ENCODE data around the gene LBX2.
"Not testable (repeated sequence)": the region's sequence is repeated elsewhere in the genome, so short reads cannot be mapped to it uniquely, and the experiment has no call there.

The LBX2 gene

DNA sequence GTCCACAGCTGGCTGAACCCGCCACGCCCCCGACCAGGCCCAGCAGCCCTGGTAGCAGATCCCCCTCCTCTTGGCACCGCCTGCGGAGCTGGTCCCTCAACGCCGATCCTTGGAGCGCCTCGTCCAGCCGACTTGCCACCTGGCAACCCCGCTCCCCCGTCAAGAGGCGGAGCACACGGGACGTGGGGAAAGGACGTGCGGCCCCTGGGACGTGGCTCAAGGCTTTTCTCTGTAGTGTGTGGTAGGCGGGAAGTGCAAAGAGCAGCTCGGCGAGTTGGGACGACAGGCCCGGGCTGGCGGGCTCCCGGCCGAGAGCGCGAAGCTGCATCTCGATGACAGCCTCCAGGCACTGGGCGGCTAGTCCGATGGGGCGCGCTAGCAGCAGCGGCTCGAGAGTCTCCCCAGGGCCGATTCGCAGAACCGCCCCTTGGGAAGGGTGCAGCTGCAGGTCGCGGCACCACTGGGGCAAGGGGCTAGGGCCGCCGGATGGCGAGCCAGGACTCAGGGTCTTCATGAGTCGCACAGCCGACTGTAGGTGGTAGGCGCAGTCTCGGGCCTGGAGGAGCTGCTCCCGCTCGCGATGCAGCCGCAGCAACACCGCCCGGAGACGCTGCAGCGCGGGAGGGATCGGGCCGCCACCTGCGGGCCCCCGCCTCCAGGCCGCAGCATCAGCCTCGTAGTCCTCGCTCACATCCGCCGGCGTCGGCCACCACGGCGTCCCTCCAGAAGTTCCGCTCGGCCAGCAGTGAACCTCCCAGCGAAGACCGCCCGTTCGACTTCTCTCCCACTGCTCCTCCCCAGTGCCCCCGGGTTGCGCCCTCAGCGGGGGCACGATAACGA, 17.2 kb downstream of the LBX2 start:
- peak; percentile 58 for DNase-seq

DNA sequence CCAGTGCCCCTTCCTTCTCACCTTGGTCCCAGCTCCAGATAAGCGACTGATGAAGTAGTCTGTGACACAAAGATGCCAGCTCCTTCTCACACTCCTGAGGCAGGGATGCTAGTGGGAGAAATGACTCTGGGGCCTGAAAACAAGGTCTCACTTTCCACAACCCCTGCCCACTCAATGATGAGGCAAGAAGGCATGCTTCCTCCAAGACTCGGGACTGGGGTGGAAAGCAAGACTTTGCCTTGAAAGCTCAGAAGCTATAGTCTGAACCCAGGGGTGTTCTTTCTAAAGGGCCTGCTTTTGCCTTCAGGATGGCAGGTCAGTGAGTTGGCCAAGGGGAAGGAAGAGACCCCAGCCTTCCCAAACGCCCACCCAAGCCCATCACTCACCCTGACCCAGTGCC, 18.0 kb downstream of the LBX2 start:
- no peak for DNase-seq

DNA sequence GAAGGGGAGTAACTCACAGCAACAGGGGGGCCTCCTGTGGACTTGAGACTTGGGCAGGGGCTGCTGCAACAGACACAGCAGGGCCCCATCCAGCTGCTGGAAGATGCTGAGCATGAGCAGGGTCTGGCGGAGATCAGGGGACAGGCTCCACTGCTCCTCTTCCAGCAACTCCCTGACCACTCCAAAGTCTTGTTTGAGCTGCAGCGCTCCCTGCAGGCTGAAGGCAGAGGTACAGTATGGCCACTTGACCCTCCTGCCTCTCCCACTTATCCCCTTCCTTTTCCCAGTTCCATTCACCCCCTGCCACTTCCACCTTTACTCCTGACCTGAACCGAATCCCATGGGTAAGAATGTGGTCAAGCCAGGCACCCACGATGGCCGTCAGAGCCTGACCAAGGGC, 24.5 kb downstream of the LBX2 start:
- no peak for DNase-seq

DNA sequence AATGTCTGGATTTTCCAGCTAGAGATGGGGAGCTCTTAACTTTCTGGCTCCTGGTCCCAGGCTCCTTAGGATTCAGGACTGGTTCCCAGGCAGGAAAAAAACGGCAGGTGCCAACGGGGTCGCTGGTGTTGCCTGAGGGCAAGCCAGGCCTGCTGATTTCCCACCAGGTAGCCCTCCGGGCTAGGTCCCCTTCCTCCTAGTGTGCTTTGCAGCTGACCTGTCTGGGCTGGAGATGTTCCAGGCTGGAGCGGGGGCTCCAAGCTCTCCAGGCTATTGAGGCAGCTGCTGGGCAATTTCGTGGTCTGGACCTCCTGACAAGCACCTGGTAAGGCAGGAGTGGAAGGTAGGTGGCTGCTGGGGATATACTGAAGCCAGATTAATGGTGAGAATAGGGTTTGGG, 24.9 kb downstream of the LBX2 start:
- no peak for DNase-seq

DNA sequence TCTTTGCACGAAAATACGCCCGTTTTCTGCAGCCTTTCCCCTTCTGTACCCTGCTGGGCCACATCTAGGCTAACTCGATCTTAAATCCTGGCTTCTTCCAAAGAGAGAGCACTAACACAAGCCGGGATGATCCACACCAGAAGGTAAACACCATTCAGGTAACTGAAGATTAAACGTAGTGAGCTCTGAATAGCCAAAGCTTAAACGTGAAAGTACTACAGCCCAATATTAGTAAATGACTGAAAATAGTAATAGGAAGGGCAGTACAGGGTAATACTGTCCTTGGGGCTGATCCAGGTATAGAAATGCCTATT, 26.5 kb downstream of the LBX2 start:
- DNase-seq, result no peak

DNA sequence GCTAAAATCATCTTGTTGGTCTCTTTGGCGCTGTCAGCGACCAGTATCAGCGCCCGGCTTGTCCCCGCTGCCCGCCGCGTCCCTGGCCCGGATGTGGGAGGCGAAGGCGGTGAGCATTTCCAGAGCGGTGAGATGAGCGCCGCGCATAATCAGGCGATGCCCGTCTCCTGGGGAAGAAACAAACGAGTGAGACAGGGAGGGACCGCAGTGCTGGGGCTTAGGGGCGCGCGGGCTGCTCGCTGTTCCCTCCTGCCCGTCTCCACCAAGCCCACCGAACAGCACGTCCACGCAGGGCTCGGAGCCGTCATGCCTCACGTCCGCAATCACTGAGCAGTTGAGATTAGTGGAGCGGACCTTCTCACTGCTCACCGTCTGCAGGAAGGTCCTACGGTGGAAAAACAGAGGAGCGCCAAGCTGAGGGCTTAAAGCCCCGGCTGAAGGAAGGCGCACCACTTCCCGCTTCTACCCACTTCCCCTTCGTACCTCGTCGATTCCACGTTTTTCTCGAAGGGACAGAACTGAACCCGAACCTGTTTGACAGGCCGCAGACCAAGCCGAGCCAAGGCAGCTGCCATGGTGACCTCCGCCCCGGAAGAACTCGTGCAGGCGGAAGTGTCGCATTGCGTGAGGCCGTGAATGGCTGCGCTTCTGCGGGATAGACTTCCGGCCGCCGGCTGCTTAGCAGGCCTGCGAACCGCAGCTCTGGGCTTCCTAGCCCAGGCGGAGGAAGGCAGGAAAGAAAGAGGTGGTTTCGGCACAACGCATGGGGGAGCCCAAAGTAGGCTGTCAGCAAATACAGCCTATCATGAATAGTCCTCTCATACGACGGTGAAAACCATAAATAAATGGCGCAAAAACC, 27.1 kb downstream of the LBX2 start, which contains the start of gene MRPL53:
Gene MRPL53, minus strand, starts transcription at position 595 of the 859 bp plus-strand sequence. Its CDS starts 20 bp downstream, at position 575.
- DNase-seq, result peak; percentile 94

DNA sequence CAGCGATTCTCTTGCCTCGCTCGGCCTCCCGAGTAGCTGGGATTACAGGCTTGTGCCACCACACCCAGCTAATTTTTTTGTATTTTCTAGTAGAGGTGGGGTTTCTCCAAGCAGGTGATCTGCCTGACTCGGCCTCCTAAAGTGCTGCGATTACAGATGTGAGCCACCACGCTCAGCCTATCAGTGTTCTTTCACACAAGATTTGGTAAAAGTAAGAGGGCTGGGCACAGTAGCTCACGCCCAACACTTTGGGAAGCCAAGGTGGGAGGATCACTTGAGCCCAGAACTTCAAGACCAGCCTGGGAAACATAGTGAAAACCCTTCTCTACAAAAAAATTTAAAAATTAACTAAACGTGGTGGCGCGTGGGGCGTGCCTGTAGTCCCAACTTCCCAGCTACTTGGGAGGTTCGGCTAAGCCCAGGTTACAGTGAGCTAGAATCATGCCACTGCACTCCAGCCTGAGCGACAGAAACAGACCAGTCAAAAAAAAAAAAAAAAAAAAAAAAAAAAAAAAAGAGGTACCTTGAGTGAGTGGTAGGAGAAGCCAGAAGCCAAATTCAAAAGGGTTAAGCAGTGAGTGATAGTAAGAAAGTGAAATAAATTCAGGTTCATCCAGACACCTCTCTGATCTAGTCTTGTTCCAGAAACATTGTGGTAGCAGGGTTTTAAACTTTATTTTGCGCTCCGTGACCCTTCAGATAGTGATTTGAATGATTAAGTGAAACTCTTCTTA, 27.9 kb downstream of the LBX2 start:
- no peak for DNase-seq

DNA sequence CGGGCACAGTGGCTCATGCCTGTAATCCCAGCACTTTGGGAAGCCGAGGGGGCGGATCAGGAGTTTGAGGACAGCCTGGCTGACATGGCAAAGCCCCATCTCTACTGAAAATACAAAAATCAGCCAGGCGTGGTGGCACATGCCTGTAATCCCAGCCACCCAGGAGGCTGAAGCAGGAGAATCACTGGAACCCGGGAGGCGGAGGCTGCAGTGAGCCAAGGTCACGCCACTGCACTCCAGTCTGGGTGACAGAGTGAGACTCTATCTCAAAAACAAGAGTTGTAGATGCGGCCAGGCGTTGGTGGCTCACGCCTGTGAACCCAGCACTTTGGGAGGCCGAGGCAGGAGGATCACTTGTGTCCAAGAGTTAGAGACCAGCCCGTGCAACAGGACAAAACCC, 28.7 kb downstream of the LBX2 start:
- DNase-seq, result not testable (repeated sequence)

DNA sequence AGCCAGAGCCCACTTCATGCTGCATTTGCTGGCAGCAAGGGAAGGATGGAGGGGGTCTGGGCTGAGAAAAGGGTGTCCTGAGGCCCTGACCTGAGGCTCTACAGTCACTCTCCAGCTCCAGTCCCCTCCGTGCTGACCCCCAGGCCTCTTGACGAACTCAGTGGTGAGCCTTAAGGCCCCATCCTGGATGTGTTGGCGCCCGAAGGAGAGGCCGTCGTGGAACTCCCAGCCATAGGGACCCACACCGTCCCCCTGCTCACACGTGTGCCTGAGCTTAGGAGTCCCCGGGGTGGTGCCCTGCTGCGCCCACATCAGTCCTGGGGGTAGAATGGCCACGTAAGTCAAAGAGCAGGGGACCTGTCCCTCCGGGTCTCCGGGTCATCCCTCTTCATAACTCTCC, 35.0 kb downstream of the LBX2 start:
- DNase-seq, result no peak

DNA sequence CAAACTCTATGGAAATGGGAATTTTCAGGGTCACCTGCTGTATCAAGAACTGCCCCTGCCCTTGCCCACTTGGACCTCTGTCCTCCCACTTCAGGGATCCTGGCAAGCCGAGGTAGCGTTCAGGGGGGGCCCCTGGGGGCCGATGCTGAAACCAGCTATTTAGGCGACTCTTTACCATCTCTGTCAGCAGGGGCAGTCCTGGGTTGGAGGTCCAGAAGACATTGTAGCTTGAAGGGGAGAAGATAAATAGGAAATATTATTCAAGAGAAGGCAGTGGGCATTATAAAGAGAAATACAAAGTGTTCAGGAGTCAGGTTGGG, 36.7 kb downstream of the LBX2 start:
- no peak for DNase-seq

DNA sequence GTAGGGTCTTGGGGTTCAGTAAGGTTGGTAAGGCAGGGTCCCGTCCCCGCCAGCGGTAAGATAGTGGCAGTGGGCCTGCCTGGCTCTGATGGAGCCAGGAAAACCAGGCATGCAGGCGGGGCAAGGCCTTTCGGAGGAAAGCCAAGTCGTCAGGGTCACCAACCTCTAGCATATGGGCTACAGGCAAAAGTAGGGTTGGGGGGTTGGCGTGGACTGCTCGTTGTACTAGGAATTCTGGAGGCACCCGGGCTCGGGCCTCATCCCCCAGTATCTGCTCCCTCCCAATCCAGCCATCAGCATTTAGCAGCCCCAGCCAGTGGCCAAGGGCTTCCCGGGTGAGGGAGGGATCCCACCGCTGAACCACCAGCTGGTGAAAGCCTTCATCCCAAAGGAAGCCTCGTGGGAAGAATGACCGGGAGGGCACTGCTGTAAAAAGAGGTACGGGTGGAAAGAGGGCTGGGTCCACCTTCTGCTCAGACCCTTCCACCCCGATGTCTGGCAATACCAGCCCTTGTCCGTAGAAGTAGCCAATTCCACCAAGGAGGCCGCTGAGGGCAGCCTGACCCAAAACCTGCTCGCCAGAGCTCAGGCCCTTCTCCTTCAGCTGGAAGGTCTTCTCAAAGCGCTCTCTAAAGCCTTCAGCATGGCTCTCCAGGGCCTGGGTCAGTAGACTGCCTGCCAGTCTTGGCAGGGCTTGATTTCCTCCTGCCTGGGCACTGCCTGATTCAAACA, 37.2 kb downstream of the LBX2 start:
- DNase-seq, result no peak

DNA sequence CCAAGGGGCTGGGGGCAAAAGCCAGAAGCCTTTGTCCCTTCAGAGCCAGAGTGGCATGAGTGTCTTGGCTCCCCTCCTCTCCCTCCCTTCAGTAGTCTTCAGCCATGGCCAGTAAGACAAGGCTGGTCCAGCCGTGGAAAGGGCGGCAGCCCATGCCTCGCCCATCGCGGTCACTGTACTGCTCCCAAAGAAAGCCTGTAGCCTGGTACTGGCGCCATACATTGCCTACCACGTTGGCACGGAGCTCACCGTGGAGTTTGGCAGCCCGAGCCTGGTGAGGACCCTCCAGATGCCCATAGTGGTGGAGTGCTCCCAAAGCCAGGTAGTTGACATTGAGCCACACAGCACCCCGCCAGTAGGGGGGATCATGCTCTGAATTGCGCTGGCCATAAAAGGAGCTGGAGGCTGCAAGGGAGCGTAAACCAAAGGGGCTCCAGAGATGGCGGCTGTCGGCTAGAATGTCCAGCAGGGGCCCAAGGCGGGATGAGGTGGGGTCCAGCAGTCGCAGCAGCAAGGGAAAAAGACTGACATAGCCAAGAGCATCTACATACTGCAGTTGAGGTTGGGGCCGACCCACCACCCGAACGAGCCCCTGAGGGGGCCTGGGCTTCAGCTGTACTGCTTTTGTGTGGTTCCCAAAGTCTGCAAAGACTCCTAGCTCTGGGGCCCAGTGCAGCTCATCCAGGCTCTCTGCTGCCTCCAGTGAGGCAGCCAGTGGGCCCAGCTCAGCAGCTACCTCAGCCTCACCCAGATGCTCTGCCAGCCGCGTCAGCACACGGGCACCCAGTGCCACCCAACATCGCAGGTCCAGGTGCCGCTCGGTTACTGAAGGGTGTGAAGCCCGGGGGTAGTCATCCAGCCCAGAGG, 38.0 kb downstream of the LBX2 start:
- no peak for DNase-seq

DNA sequence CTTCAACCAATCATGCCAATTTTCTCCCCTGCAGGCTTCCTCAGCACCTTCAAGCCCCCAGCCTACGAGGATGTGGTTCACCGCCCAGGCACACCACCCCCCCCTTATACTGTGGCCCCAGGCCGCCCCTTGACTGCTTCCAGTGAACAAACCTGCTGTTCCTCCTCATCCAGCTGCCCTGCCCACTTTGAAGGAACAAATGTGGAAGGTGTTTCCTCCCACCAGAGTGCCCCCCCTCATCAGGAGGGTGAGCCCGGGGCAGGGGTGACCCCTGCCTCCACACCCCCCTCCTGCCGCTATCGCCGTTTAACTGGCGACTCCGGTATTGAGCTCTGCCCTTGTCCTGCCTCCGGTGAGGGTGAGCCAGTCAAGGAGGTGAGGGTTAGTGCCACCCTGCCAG, 39.2 kb downstream of the LBX2 start:
- not testable (repeated sequence) for DNase-seq

DNA sequence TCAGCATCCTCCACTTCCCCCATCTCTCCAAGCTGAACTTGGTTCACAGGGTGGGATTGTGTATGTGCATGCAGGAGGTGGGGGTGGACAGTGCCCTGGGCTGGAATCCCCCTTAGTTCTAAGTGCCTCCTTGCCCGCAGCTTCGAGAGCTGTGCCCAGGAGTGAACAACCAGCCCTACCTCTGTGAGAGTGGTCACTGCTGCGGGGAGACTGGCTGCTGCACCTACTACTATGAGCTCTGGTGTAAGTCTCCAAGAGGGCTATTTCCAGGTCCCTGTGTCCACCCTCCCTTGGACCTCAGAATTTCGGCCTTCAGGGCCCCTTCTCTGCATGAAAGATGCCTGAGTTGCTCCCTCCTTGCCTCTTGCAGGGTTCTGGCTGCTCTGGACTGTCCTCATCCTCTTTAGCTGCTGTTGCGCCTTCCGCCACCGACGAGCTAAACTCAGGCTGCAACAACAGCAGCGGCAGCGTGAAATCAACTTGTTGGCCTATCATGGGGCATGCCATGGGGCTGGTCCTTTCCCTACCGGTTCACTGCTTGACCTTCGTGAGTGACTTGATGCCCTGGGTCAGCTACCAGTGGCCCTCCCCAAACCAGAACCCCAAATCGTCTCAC, 39.8 kb downstream of the LBX2 start:
- DNase-seq, result not testable (repeated sequence)

DNA sequence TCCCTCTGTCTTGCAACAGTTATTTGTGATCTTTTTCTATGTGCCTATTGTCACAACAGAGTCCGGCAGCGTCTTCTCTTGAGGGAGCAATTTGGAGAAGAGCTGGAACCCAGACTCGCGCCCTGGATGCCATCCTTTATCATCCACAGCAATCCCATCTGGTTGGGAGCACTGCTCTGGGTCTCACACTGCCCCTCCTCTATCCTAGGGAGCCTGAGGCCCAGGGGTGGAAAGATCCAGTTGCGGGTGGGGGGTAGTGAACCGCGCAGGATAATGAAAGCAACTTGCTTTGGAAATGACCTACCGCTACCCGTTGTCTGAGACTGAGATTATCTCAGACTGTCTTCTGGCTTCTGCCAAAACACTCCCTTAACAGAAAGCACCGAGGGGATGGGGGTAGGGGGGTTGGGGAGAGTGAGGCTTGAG, 40.5 kb downstream of the LBX2 start:
- DNase-seq, result no peak

DNA sequence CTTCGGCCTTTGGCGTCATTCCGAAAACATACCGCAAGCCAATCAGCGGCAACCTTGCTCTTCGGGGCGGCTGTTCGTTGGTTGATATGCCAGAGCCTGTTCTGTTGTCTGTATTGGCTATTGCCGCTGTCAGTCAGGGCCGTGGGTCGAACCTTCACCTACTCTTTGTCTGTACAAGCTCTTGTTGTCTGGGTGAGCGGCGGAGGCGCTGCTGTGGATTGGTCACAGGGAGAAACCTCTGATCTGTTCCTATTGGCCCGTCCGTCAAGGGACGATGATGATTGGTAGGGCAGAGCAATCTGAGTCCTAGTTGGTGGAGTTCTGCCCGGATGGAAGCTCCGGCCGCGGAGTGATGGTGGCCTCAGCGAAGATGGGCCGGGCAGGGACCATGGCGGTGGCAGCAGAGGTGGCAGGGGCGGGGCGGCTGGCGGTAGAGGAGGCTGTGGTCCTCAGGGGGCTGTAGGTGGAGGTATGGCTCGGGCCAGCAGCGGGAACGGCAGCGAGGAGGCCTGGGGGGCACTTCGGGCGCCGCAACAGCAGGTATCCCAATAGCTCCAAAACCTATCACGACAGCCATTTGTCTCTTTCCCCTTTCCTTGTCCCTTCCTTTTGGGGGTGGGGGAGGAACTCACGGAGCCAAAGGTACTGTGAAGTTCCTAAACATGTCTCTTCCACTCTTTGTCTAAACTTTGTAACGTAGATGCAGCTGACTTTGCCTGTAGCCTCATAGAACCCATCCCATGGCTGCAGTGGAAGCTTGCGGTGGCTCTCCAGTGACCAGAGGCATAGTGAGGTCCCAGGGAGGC, 41.1 kb downstream of the LBX2 start, which contains the start of gene WBP1:
Gene WBP1, plus strand, starts transcription at position 307 of the 806 bp plus-strand sequence. Its CDS starts 165 bp downstream, at position 472.
- peak; percentile 100 for DNase-seq

DNA sequence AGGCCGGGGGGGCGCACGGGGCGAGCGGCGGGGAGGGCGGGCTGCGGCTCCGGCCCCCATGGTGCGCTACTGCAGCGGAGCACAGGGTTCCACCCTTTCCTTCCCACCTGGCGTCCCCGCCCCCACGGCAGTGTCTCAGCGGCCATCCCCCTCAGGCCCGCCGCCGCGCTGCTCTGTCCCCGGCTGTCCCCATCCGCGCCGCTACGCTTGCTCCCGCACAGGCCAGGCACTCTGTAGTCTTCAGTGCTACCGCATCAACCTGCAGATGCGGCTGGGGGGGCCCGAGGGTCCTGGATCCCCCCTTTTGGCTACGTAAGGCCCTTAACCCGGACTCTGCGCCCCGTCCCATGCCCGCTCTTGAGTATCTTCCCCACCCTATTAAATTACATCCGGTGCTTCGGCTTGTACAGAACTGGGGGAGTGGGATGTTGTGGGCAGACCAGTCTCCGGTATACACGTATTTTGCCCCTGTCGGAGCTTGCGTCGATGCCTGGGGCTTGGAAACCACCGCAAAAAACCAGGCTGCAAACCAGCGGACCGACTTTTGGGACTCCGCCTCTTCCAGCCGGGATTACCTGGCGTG, 41.8 kb downstream of the LBX2 start:
- peak; percentile 86 for DNase-seq

DNA sequence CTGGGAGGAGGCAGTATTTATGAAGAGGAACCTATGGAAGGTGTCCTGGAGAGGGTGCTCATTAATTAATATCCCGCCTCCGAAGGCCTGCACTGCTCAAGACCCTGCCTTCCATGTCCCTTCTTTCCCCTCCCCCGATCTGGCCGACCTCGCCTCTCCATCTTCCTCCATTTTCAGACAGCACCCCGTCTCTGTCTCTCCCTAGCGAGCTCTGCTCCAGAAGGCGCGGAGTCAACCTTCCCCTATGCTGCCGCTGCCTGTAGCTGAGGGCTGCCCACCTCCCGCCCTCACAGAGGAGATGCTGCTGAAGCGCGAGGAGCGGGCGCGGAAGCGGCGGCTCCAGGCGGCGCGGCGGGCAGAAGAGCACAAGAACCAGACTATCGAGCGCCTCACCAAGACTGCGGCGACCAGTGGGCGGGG, 42.3 kb downstream of the LBX2 start:
- DNase-seq, result no peak

DNA sequence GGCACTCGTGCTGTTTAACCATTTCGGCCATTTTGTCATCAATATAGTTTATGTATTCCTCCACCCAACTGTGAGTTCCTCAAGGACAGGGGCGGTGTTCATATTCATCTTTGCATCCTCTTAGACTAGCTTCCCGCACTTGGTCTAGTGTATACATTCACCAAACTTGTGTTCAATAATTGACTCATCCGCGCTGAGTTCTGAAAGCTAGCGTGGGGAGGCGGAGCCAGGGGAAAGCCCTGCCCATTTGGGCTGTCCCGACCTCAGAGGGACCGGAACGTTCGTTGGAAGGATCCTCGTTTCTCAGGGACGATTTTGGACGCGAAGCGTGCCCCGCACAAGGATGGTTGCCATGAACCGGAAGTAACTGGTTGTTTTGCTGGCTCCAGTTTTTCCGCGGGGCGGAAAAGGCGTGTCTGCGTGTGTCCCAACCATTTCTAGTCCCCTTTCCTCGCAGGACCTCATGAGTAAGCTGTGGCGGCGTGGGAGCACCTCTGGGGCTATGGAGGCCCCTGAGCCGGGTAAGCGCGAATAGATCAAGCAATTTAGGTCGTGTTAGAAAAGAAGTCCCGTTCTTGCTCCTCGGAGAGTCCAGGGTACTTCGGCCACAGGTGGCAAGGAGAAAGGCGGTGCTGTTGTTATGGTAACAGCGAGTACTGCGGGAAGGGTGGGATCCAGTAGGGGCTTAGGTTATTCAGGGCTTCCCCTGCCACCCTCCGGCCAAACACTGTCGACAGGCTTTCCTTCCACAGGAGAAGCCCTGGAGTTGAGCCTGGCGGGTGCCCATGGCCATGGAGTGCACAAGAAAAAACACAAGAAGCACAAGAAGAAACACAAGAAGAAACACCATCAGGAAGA, 44.5 kb downstream of the LBX2 start, which contains the start of gene INO80B:
Gene INO80B, plus strand, starts transcription at position 434 of the 858 bp plus-strand sequence. Its CDS starts 30 bp downstream, at position 464.
- peak; percentile 96 for DNase-seq
